ENCODE results near the gene EXOC3L4. TPM values are rescaled to one million over a fixed set of nuclear protein-coding genes. Genes with fewer than 3 reads are reported as not detected.
A peak's percentile ranks its signal among the peaks of the same experiment; 100 is the strongest.

The EXOC3L4 gene
- total RNA-seq, 1 experiment from 2014 or later, result 1.7 TPM

DNA sequence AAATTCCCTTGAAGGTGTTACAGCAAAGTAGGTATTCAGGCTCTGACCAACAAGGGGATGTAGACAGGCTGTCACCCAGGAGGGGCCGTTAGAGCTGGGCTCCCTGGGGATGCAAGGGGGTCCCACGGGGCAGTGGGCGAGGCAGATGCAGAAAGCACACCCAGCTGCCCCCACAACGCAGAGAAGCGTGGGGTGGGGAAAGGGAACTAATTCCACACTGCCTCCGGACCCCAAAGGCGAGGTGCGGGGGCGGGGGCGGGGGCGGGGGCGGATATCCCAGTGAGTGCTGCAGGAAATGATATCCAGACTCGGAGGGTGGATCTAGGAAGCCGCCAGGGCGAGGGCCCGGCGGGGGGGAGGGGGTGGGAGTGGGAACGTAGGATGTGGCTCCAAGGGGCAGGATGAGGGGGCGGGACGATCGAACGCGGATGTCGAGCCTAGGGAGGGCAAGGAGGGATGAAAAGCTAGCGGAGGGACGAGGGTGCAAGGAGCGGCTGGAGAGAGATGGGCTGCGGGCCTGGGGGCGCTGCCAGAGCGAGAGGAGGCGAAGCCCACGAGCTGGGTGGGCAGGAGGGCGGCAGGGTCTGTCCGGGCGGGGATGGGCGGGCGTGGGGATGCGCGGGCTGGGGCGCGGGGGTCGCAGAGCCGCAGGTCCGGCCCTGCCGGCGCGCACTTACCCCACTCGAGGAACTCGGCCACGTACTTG, 38.0 kb upstream of the EXOC3L4 start:
- peak; percentile 63 to 72 for DNase-seq
- H2AFZ ChIP-seq, result peak overlapping the region; percentile 80
- H3K9me3 ChIP-seq (ENCODE audit: insufficient read depth, low read depth), result no peaks in the 10 kb centered on the region
- peak overlapping the region; percentile 98 for H3K4me2 ChIP-seq
- no peaks in the 10 kb centered on the region for H3K27me3 ChIP-seq (ENCODE audit: insufficient read depth, low read depth)
- peak overlapping the region; percentile 86 for H3K4me3 ChIP-seq
- intact Hi-C loops (cut with micrococcal nuclease; ENCODE audit: unreplicated experiment), result loop anchor here (1.0 to 2.0 kb wide), 4 partner anchors 11 to 63 kb away; no protein-coding TSS in a partner anchor
- H4K20me1 ChIP-seq (ENCODE audit: insufficient read depth), result peaks cover 42% of the 10 kb centered on the region
- H3K9me2 ChIP-seq (ENCODE audit: insufficient read depth), result no peaks in the 10 kb centered on the region
- peaks cover 46% of the 10 kb centered on the region for H3K4me1 ChIP-seq (replicated peaks; ENCODE audit: insufficient read depth)
- CTCF ChIA-PET, result interaction anchor here (0.5 to 1.0 kb wide), 4 partner anchors 8 to 583 kb away, joined by 3 to 17 read pairs (median 4); no protein-coding TSS in a partner anchor
- H3F3A ChIP-seq (ENCODE audit: insufficient read depth, low read depth), result peaks cover 32% of the 10 kb centered on the region
- peaks cover 16% of the 10 kb centered on the region; the same call in 1 of the 2 replicates for H3K36me3 ChIP-seq (ENCODE audit: low read depth)
- peaks cover 89% of the 10 kb centered on the region for H3K79me2 ChIP-seq (ENCODE audit: low read depth)
- POLR2A ChIA-PET (ENCODE audit: unreplicated experiment), result interaction anchor here (0.5 to 0.9 kb wide), 4 partner anchors 30 to 398 kb away, joined by 3 to 5 read pairs (median 3); no protein-coding TSS in a partner anchor
- no peak for TF ChIP-seq EZH2 (IDR thresholded peaks at IDR 0.05; ENCODE audit: low read depth)
- TF ChIP-seq, protein P1, sequence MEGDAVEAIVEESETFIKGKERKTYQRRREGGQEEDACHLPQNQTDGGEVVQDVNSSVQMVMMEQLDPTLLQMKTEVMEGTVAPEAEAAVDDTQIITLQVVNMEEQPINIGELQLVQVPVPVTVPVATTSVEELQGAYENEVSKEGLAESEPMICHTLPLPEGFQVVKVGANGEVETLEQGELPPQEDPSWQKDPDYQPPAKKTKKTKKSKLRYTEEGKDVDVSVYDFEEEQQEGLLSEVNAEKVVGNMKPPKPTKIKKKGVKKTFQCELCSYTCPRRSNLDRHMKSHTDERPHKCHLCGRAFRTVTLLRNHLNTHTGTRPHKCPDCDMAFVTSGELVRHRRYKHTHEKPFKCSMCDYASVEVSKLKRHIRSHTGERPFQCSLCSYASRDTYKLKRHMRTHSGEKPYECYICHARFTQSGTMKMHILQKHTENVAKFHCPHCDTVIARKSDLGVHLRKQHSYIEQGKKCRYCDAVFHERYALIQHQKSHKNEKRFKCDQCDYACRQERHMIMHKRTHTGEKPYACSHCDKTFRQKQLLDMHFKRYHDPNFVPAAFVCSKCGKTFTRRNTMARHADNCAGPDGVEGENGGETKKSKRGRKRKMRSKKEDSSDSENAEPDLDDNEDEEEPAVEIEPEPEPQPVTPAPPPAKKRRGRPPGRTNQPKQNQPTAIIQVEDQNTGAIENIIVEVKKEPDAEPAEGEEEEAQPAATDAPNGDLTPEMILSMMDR (conservative IDR thresholded peaks at IDR 0.05), result no peak
- no TSS peak for BruUV-seq (replicated peaks)
- H3K27ac ChIP-seq, result peak overlapping the region; percentile 48

DNA sequence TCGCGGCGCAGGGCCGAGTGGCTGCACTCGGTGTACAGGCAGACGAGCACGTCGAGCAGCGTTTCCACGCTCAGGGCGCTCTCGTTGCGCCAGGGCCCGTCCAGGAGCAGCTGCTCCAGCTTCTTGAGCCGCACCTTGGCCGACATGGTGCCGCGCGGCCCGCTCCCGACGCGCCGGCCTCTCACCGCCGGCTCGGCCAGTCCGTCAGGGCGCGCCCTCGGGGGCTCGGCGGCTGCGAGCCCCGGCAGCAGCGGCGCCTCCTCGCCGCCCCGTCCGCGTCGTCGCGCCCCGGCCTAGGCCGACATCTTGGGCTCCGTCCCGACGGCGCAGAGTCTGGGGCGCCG, 37.5 kb upstream of the EXOC3L4 start:
- Histone ChIP-seq H3K9me3 (ENCODE audit: insufficient read depth, low read depth) (no peaks in the 10 kb centered on the region), H3K36me3 (ENCODE audit: low read depth) (peaks cover 16% of the 10 kb centered on the region; the same call in 1 of the 2 replicates), H3K4me2 (peak overlapping the region; percentile 98), H3F3A (ENCODE audit: insufficient read depth, low read depth) (peaks cover 38% of the 10 kb centered on the region), H3K27ac (peak overlapping the region; percentile 48), H3K4me1 (replicated peaks; ENCODE audit: insufficient read depth) (peaks cover 44% of the 10 kb centered on the region), H3K4me3 (peak overlapping the region; percentile 86), H3K9me2 (ENCODE audit: insufficient read depth) (no peaks in the 10 kb centered on the region), H4K20me1 (ENCODE audit: insufficient read depth) (peaks cover 37% of the 10 kb centered on the region), H3K79me2 (ENCODE audit: low read depth) (peaks cover 84% of the 10 kb centered on the region), H2AFZ (peak overlapping the region; percentile 80), H3K27me3 (ENCODE audit: insufficient read depth, low read depth) (no peaks in the 10 kb centered on the region)
- intact Hi-C loops (cut with micrococcal nuclease; ENCODE audit: unreplicated experiment), result loop anchor here (1.0 to 2.0 kb wide), 4 partner anchors 10 to 64 kb away; no protein-coding TSS in a partner anchor
- no peak for TF ChIP-seq EZH2 (IDR thresholded peaks at IDR 0.05; ENCODE audit: low read depth)
- ChIA-PET POLR2A (ENCODE audit: unreplicated experiment) (interaction anchor here (0.5 to 0.9 kb wide), 5 partner anchors 30 to 532 kb away, joined by 3 to 5 read pairs (median 3); no protein-coding TSS in a partner anchor), CTCF (interaction anchor here (0.6 to 1.0 kb wide), 3 partner anchors 9 to 104 kb away, joined by 3 to 17 read pairs (median 3); no protein-coding TSS in a partner anchor)
- BruUV-seq (replicated peaks), result no TSS peak
- no peak for DNase-seq

DNA sequence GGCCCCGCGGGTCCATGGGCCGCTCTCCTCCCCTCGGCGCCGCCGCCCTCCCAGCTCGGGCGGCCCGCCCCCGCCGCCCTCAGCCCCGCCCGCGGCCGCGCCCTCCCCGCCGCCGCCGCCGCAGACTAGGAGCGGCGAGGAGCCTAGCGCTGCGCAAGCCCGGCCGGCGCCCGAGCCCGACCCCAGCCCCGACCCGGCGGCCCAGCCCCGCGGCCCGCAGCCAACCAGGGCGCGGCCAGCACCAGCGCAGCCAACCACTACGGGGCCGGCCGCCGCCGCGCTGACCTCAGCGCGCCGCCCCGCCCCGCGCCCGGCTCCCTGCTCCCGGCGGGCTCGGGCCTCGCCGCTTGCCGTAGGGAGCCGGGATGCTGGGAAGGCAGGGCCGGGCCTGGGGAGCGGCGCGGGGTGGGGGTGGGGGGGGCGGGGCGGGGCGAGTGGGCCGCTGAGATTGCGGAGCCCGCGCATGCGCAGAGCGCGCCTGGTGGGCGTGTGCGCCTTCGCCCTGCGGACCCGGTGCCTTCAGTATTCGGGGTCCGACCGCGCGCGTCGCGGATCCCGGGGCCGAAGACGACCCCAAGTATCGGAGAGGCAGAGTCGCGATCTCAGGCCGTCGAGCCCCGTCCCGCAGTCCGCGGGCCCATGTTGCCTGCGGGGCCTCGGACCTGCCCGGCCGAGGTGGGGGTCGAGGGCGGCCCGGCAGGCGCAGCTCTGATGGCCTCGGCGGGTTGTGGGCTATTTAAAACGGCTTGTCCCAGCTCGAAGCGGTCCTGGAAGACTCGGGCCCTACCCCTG, 37.0 kb upstream of the EXOC3L4 start, which contains the start of gene CDC42BPB:
Gene CDC42BPB, minus strand, starts transcription at position 178 of the 792 bp plus-strand sequence. CDS start 376 bp downstream, outside the sequence.
- BruUV-seq (replicated peaks), result no TSS peak
- Histone ChIP-seq H3K9me3 (ENCODE audit: insufficient read depth, low read depth) (no peaks in the 10 kb centered on the region), H3F3A (ENCODE audit: insufficient read depth, low read depth) (peaks cover 40% of the 10 kb centered on the region), H2AFZ (peak within 1 kb of the TSS; percentile 99), H4K20me1 (ENCODE audit: insufficient read depth) (peaks cover 31% of the 10 kb centered on the region), H3K4me3 (peak within 1 kb of the TSS; percentile 96), H3K27ac (peak within 1 kb of the TSS; percentile 48), H3K27me3 (ENCODE audit: insufficient read depth, low read depth) (no peaks in the 10 kb centered on the region), H3K4me1 (replicated peaks; ENCODE audit: insufficient read depth) (peaks cover 44% of the 10 kb centered on the region), H3K79me2 (ENCODE audit: low read depth) (peaks cover 78% of the 10 kb centered on the region), H3K4me2 (peak within 1 kb of the TSS; percentile 98), H3K9me2 (ENCODE audit: insufficient read depth) (no peaks in the 10 kb centered on the region), H3K36me3 (ENCODE audit: low read depth) (peaks cover 16% of the 10 kb centered on the region; the same call in 1 of the 2 replicates)
- ChIA-PET POLR2A (ENCODE audit: unreplicated experiment) (interaction anchor here (0.5 to 0.6 kb wide), 2 partner anchors 399 to 533 kb away, joined by 3 read pairs; no protein-coding TSS in a partner anchor), CTCF (interaction anchor here (0.6 to 1.0 kb wide), 2 partner anchors 64 to 103 kb away, joined by 3 read pairs; no protein-coding TSS in a partner anchor)
- peak; percentile 82 to 100 for DNase-seq
- TF ChIP-seq, protein P1 (conservative IDR thresholded peaks at IDR 0.05), result no peak
- no peak for TF ChIP-seq EZH2 (IDR thresholded peaks at IDR 0.05; ENCODE audit: low read depth)
- intact Hi-C loops (cut with micrococcal nuclease; ENCODE audit: unreplicated experiment), result loop anchor here (1.0 to 2.0 kb wide), 4 partner anchors 10 to 64 kb away; no protein-coding TSS in a partner anchor
